ENCODE results near the gene AATF.

DNA sequence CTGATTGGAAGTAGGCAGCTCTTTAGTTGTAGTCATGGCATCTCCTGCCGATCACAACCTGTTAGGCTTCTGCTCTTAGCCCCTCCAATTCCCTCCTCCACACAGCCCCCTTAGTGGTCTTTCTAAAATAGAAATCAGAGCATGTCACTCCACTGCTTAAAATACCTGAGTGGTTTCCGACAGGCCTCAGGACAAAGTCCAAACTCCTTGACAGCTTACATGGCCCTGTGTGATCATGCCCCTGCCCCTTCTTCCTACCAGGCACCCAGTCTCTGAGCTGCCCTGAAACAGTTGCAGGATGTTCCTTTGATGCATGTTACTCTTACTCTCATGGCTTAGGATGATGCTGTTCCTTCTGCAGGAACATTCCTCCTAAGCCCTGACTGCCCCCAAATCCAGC, 147.3 kb downstream of the AATF start:
- TF ChIP-seq, protein P1, sequence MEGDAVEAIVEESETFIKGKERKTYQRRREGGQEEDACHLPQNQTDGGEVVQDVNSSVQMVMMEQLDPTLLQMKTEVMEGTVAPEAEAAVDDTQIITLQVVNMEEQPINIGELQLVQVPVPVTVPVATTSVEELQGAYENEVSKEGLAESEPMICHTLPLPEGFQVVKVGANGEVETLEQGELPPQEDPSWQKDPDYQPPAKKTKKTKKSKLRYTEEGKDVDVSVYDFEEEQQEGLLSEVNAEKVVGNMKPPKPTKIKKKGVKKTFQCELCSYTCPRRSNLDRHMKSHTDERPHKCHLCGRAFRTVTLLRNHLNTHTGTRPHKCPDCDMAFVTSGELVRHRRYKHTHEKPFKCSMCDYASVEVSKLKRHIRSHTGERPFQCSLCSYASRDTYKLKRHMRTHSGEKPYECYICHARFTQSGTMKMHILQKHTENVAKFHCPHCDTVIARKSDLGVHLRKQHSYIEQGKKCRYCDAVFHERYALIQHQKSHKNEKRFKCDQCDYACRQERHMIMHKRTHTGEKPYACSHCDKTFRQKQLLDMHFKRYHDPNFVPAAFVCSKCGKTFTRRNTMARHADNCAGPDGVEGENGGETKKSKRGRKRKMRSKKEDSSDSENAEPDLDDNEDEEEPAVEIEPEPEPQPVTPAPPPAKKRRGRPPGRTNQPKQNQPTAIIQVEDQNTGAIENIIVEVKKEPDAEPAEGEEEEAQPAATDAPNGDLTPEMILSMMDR (IDR thresholded peaks at IDR 0.05; ENCODE audit: insufficient read depth, low read length), result no peak
- TF ChIP-seq POLR2AphosphoS5 (IDR thresholded peaks at IDR 0.05; ENCODE audit: low read depth), result no peak
- no peak for TF ChIP-seq GABPA (IDR thresholded peaks at IDR 0.05; ENCODE audit: low read depth)
- TF ChIP-seq, protein P2, sequence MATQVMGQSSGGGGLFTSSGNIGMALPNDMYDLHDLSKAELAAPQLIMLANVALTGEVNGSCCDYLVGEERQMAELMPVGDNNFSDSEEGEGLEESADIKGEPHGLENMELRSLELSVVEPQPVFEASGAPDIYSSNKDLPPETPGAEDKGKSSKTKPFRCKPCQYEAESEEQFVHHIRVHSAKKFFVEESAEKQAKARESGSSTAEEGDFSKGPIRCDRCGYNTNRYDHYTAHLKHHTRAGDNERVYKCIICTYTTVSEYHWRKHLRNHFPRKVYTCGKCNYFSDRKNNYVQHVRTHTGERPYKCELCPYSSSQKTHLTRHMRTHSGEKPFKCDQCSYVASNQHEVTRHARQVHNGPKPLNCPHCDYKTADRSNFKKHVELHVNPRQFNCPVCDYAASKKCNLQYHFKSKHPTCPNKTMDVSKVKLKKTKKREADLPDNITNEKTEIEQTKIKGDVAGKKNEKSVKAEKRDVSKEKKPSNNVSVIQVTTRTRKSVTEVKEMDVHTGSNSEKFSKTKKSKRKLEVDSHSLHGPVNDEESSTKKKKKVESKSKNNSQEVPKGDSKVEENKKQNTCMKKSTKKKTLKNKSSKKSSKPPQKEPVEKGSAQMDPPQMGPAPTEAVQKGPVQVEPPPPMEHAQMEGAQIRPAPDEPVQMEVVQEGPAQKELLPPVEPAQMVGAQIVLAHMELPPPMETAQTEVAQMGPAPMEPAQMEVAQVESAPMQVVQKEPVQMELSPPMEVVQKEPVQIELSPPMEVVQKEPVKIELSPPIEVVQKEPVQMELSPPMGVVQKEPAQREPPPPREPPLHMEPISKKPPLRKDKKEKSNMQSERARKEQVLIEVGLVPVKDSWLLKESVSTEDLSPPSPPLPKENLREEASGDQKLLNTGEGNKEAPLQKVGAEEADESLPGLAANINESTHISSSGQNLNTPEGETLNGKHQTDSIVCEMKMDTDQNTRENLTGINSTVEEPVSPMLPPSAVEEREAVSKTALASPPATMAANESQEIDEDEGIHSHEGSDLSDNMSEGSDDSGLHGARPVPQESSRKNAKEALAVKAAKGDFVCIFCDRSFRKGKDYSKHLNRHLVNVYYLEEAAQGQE (IDR thresholded peaks at IDR 0.05; ENCODE audit: insufficient replicate concordance, low read depth), result no peak
- TF ChIP-seq SPI1 (IDR thresholded peaks at IDR 0.05; ENCODE audit: borderline replicate concordance, low read depth), result no peak

Measured in HL-60 (cell line).